ENCODE data around the gene RNF31. TPM values are rescaled to one million over a fixed set of nuclear protein-coding genes. Genes with fewer than 3 reads are reported as not detected.

RNF31 gene
- polyA plus RNA-seq, 1 donor from 2014 or later: 98.7 TPM

- Histone ChIP-seq H2AFZ (ENCODE audit: low read depth, low read length) (no peak overlapping the region), H3F3A (ENCODE audit: insufficient read depth, low read length, poor library complexity, severe bottlenecking) (no peaks in the 10 kb centered on the region), H3K36me3 (ENCODE audit: insufficient read depth, low read length) (no peaks in the 10 kb centered on the region), H3K27ac (ENCODE audit: low read length) (no peak overlapping the region), H3K9me3 (ENCODE audit: low read length) (no peaks in the 10 kb centered on the region), H3K9me2 (ENCODE audit: insufficient read depth, low read length) (no peaks in the 10 kb centered on the region), H3K9ac (ENCODE audit: low read length) (no peak overlapping the region), H3K4me2 (ENCODE audit: low read length) (no peak overlapping the region), H3K4me3 (ENCODE audit: low read length) (no peak overlapping the region), H3K79me2 (replicated peaks; ENCODE audit: insufficient read depth, low read length) (no peaks in the 10 kb centered on the region), H4K20me1 (ENCODE audit: insufficient read depth) (no peaks in the 10 kb centered on the region), H3K27me3 (ENCODE audit: insufficient read depth, low read depth, low read length) (no peaks in the 10 kb centered on the region)
- TF ChIP-seq EP300 (conservative IDR thresholded peaks at IDR 0.05; ENCODE audit: poor library complexity, severe bottlenecking) (no peak), CTCF (IDR thresholded peaks at IDR 0.05; ENCODE audit: poor library complexity, severe bottlenecking) (no peak), REST (IDR thresholded peaks at IDR 0.05; ENCODE audit: borderline replicate concordance) (no peak), RAD21 (conservative IDR thresholded peaks at IDR 0.05) (no peak), POLR2AphosphoS5 (IDR thresholded peaks at IDR 0.05) (no peak), EZH2 (IDR thresholded peaks at IDR 0.05; ENCODE audit: borderline replicate concordance, insufficient read depth, low read length, poor library complexity, severe bottlenecking) (no peak), SMC3 (conservative IDR thresholded peaks at IDR 0.05; ENCODE audit: poor library complexity) (no peak), MXI1 (conservative IDR thresholded peaks at IDR 0.05; ENCODE audit: poor library complexity, severe bottlenecking) (no peak), TAF1 (IDR thresholded peaks at IDR 0.05; ENCODE audit: low read depth) (no peak)
Measured at GRCh38 chr14:24100982-24101494, 46.3 kb upstream of the RNF31 start.

GRCh38 chr14:24102357-24103048, 44.8 kb upstream of the RNF31 start:
- Histone ChIP-seq H3K79me2 (replicated peaks; ENCODE audit: insufficient read depth, low read length) (no peaks in the 10 kb centered on the region), H3F3A (ENCODE audit: insufficient read depth, low read length, poor library complexity, severe bottlenecking) (no peaks in the 10 kb centered on the region), H3K9ac (ENCODE audit: low read length) (no peak overlapping the region), H3K27ac (ENCODE audit: low read length) (no peak overlapping the region), H3K27me3 (ENCODE audit: insufficient read depth, low read depth, low read length) (no peaks in the 10 kb centered on the region), H3K9me3 (ENCODE audit: low read length) (no peaks in the 10 kb centered on the region), H3K4me3 (ENCODE audit: low read length) (no peak overlapping the region), H3K9me2 (ENCODE audit: insufficient read depth, low read length) (no peaks in the 10 kb centered on the region), H3K4me2 (ENCODE audit: low read length) (no peak overlapping the region), H3K36me3 (ENCODE audit: insufficient read depth, low read length) (no peaks in the 10 kb centered on the region), H2AFZ (ENCODE audit: low read depth, low read length) (no peak overlapping the region), H4K20me1 (ENCODE audit: insufficient read depth) (no peaks in the 10 kb centered on the region)
- no peak for TF ChIP-seq CTCF (IDR thresholded peaks at IDR 0.05; ENCODE audit: poor library complexity, severe bottlenecking)
- TF ChIP-seq EZH2 (IDR thresholded peaks at IDR 0.05; ENCODE audit: borderline replicate concordance, insufficient read depth, low read length, poor library complexity, severe bottlenecking): no peak
- TF ChIP-seq TAF1 (IDR thresholded peaks at IDR 0.05; ENCODE audit: low read depth): no peak
- TF ChIP-seq MXI1 (conservative IDR thresholded peaks at IDR 0.05; ENCODE audit: poor library complexity, severe bottlenecking): no peak
- no peak for TF ChIP-seq SMC3 (conservative IDR thresholded peaks at IDR 0.05; ENCODE audit: poor library complexity)
- no peak for TF ChIP-seq EP300 (conservative IDR thresholded peaks at IDR 0.05; ENCODE audit: poor library complexity, severe bottlenecking)
- no peak for TF ChIP-seq REST (IDR thresholded peaks at IDR 0.05; ENCODE audit: borderline replicate concordance)
- TF ChIP-seq RAD21 (conservative IDR thresholded peaks at IDR 0.05): no peak
- no peak for TF ChIP-seq POLR2AphosphoS5 (IDR thresholded peaks at IDR 0.05)

Measured in neural cell (in vitro differentiated cells).